Measurements from ENCODE around the gene TPRX2.
"Not testable (repeated sequence)": the region's sequence is repeated elsewhere in the genome, so short reads cannot be mapped to it uniquely, and the experiment has no call there.

DNA sequence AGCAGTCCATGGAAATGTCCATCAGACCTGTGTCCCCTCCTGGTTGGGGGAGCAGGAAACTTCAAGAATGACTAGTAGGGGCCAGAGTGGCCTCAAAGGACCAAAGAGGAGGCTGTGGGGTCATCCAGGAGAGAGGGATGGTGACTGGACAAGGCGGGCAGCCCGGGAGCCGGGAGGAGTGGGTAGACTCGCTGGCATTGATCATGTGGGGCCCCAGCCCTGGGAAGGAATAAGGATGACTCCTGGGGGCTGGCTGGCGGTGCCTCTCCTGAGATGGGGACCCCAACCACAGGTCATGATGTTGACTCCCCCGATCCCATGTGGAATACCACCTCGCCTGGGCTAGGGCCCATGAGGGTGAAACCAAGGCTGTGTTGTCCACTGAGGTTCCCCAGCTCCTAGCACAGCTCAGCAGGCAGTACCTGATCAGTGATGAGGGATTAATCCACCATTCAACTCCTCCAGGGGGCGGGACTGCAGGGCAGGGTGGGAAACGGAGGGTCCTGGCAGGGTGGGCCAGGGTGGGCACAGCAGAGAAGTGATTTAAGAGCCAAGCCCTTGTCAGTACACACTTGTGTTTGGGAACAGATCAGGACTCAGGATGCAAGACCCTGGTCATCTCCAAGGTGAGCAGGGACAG, at the start of gene TPRX2:
- not testable (repeated sequence) for TF ChIP-seq EZH2phosphoT487 (IDR thresholded peaks at IDR 0.05; ENCODE audit: borderline replicate concordance, low read length); EZH2 (IDR thresholded peaks at IDR 0.05; ENCODE audit: low read length, unreplicated experiment)
- TF ChIP-seq, protein P1, sequence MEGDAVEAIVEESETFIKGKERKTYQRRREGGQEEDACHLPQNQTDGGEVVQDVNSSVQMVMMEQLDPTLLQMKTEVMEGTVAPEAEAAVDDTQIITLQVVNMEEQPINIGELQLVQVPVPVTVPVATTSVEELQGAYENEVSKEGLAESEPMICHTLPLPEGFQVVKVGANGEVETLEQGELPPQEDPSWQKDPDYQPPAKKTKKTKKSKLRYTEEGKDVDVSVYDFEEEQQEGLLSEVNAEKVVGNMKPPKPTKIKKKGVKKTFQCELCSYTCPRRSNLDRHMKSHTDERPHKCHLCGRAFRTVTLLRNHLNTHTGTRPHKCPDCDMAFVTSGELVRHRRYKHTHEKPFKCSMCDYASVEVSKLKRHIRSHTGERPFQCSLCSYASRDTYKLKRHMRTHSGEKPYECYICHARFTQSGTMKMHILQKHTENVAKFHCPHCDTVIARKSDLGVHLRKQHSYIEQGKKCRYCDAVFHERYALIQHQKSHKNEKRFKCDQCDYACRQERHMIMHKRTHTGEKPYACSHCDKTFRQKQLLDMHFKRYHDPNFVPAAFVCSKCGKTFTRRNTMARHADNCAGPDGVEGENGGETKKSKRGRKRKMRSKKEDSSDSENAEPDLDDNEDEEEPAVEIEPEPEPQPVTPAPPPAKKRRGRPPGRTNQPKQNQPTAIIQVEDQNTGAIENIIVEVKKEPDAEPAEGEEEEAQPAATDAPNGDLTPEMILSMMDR (conservative IDR thresholded peaks at IDR 0.05; ENCODE audit: low read depth, low read length), result not testable (repeated sequence)

All from PC-3 (cell line).